GM20000 (cell line): Measurements from ENCODE around the gene SYNPO.

Experiments
- DNase-seq: peaks from one replicate; pipeline ENCODE4 v3.0.0; 2012; ENCODE audit warnings: low spot score
- TF ChIP-seq, protein P1 (sequence below): IDR thresholded peaks from 2 replicates; pipeline ENCODE4 v1.5.1; 2012; ENCODE audit warnings: mild to moderate bottlenecking, control low read depth; ENCODE audit errors: extremely low read depth, missing control alignments

SYNPO gene

DNA sequence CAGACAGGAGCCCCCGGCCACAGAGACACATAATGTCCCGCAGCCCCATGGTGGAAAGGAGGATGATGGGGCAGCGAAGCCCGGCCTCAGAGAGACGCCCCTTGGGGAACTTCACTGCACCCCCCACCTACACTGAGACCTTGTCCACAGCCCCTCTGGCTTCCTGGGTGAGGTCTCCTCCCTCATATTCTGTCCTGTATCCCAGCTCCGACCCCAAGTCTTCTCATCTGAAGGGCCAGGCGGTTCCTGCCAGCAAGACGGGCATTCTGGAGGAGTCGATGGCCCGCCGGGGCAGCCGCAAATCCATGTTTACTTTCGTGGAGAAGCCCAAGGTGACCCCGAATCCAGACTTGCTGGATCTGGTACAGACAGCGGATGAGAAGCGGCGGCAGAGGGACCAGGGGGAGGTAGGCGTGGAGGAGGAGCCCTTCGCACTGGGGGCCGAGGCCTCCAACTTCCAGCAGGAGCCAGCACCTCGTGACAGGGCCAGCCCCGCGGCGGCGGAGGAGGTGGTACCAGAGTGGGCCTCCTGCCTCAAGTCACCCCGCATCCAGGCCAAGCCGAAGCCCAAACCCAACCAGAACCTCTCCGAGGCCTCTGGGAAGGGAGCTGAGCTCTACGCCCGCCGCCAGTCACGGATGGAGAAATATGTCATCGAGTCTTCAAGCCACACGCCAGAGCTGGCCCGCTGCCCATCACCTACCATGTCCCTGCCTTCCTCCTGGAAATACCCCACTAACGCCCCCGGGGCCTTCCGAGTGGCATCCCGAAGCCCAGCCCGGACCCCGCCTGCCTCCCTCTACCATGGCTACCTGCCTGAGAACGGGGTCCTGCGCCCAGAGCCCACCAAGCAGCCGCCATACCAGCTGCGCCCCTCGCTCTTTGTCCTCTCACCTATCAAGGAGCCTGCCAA is 8.9 kb downstream of the SYNPO start:
- TF ChIP-seq, protein P1, sequence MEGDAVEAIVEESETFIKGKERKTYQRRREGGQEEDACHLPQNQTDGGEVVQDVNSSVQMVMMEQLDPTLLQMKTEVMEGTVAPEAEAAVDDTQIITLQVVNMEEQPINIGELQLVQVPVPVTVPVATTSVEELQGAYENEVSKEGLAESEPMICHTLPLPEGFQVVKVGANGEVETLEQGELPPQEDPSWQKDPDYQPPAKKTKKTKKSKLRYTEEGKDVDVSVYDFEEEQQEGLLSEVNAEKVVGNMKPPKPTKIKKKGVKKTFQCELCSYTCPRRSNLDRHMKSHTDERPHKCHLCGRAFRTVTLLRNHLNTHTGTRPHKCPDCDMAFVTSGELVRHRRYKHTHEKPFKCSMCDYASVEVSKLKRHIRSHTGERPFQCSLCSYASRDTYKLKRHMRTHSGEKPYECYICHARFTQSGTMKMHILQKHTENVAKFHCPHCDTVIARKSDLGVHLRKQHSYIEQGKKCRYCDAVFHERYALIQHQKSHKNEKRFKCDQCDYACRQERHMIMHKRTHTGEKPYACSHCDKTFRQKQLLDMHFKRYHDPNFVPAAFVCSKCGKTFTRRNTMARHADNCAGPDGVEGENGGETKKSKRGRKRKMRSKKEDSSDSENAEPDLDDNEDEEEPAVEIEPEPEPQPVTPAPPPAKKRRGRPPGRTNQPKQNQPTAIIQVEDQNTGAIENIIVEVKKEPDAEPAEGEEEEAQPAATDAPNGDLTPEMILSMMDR: no peak
- DNase-seq: no peak

DNA sequence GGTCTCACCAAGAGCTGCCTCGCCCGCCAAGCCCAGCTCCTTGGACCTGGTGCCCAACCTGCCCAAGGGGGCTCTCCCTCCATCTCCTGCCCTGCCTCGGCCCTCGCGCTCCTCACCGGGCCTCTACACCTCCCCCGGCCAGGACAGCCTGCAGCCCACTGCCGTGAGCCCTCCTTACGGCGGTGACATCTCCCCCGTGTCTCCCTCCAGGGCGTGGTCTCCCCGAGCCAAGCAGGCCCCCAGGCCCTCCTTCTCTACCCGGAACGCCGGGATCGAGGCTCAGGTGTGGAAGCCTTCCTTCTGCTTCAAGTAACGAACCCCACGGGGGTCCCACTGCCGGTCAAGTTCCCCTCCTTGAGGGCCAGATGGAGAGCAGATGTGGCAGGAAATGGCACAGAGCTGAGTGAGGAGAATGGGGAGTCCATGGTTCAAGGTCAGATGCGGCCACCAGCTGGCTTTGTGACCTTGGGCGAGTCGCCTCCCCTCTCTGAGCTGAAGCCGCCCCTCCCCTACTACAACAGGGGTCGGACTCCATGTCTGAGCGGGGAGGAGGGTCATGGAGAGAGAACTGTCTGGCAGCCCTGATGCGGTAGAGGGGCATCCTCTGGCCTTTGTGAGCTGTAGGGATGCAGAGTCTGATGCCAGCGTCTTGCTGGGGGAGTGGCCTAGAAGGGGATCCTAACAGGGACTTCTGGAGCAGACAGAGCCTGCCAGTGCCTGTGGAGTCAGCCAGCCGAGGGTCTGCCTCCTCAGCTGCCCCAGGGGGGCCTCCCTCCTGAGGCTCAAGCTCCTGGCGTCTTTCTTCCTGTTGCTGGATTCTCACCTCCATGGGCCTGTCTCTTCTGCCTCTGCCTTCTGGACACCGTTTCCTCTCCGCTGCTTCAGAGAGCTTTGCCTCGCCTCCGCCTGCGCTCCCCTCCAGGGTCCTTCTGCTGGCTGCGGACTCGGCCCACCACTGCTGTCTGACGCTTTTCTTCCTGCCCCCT is 9.9 kb downstream of the SYNPO start:
- DNase-seq: no peak
- TF ChIP-seq, protein P1: no peak

DNA sequence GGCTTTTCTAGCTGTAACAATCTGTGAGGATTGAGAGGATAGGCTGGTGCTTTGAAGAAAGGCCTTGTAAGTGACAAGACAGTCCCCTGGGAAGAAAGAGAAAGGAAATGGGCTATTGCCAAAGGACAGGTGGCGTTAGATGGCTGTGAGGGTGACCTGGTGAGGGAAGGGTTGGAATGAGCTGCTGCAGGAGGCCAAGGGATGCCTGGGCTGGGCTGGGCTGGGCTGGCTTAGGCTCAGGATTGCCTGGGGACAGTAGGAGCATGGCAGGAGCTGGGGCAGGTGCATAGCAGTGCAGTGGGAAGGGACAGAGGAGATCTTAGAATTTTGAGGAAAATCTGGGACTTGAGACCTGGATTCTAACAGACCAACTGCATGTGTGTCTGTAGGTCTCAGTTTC is 10.9 kb downstream of the SYNPO start:
- TF ChIP-seq, protein P1: no peak

DNA sequence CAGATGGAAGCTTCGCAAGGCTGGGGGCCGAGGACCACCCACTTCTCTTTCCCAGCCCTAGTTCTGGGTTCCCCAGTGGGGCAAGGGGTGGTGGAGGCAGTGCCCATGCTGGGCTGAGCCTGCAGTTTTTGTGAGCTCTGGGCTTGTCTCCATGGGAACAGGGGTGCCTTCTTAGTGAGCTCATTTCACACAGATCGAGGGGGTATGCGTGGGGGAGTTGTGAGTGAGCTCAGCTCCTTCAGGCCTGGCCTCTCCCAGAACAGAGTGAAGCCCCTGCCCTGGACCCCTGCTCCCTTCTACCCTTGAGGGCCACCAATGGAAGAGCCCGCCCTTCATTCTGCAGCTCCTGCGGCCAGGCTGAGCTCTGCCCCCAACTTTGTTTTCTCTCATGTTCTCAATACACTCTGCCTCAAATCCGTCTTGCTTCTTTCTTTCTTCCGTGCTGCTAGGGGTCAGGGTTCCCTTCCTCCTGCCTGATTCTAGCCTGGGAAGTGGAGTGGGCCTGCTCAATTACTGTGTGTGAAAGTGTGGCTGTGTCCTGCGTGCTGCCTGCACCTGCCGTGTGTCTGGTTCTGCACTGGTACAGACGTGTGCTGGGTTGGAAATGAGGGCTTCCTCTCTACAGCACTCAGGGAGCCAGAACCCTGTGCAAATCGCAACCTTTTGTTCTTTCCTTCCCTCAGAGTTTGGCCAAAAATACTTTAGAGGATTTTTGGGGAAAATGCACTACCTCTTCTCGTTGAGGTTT is 11.6 kb downstream of the SYNPO start:
- TF ChIP-seq, protein P1: no peak
- no peak for DNase-seq

More for the DNA sequence above, 10.9 kb downstream of the SYNPO start:
- DNase-seq: no peak

DNA sequence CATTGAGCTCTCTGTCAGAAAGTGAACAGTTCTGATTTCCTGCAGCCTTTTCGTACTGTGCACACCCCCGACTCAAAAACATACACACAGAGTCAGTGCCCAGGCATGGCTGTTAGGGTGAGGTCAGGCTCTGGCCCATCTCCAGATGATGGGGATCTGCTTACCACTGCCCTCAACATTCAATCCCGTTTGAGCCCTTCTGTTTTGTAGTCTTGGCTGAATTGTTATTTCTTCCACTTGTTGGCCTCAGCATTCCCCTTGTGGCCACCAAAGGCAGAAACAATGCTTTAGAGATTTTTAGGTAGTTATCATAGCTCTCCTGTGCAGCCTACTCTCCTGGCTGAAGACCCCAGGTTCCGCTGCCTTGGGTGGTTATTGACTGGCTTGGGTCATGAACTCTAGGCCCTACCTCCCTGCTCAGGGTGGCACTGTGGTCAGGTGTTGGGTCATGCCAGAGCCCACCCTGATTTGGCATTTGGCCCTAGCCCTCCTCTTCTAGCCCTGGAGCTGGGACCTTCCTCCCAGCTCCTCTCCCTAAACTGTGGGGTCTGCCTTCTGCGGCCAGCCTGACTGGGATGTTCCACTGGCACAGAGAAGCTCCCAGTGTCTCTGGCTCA is 12.8 kb downstream of the SYNPO start:
- TF ChIP-seq, protein P1: no peak
- DNase-seq: no peak

DNA sequence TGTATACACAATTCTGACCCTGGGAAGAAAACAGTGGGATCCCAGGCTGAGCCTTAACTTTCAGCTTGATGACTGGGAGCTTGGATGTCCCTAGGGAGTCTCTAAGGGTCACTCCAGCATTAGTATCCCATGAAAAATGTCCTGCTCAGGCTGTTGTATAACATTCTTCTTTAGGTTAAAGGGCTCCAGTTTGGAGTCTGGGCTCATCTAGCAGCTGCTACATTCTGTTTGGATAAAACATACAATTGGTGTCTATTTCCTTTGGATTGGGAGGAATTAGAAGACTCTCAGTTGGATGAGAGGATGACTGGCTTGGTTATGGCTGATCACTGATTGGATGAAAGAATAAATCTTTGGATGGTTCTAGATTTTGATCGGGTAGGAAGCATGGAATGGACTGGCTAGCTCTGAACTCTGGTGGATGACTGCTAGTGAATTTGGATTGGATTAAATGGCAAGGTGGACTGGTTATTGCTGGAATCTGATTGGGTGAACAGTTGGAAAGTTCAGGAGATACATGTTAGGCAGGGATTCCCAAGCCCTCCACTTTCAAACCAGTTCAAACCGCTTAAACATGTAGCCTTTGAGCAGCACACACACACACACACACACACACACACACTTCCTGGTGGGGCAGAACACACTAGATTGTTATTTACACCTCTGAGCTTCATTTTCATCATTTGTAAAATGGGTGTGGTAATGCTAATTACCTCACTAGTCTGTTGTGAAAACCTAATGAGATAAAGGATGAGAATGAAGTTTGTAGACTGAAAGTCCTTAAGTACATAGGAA is 13.5 kb downstream of the SYNPO start:
- no peak for DNase-seq
- TF ChIP-seq, protein P1: no peak
